GM11168 (cell line): ENCODE measurements around the gene MDM4.
"Not testable (repeated sequence)": the region's sequence is repeated elsewhere in the genome, so short reads cannot be mapped to it uniquely, and the experiment has no call there.

Source experiments
- in situ Hi-C: fragments of 300-500 bp; cut with MboI; formaldehyde crosslinking; loops from one replicate; pipeline ENCODE4 v1.12.0; 2022; ENCODE audit warnings: low sequenced_read_pairs; ENCODE audit not compliant: unreplicated experiment

Gene MDM4

DNA sequence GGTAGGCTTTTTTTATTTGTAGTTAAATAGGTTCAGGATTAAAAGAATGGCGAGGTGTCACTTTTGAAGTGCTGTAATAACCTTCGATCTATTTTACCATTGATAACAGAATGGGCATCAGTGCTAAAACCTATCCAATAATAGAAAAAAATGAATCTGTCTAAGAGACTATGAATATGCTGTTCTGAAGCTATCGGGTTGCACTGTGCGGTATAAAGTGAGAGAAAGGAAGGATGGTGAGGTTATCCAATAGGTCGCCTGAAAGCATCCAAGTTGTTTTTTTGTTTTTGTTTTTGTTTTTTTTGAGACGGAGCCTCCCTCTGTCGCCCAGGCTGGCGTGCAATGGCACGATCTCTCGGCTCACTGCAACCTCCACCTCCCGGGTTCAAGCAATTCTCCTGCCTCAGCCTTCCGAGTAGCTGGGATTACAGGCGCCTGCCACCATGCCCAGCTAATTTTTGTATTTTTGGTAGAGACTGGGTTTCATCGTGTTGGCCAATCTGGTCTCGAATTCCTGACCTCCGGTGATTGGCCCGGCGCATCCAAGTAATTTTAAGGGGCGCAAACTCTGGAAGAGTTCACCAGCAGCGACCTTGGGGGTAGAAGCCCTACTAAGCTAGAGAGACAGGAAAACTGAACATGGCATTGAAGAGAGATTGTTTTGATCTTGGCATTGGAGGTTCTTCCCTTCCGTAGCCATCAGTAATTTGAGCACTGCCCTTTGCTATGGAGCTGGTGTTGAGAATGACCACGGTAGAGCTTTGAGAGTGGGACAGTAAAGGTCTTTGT, 8.7 kb upstream of the MDM4 start:
- in situ Hi-C loops, result no loop called here

DNA sequence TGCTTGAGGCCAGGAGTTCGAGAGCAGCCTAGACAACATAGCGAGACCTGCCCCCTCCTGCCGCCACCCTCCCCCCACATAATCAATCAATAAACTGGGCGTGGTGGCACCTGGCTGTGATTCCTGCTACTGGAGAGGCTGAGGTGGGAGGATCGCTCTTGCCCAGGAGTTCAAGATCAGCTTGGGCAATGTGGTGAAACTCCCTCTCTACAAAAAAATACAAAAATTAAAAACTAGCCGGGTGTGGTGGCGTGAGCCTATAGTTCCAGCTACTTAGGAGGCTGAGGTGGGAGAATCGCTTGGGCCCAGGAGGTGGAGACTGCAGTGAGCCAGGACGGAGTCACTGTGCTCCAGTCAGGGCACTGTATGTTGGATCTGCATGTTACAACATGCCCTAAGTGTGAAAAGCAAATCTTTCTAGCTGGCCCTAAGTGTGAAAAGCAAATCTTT, 7.0 kb upstream of the MDM4 start:
- in situ Hi-C loops, result no loop called here

DNA sequence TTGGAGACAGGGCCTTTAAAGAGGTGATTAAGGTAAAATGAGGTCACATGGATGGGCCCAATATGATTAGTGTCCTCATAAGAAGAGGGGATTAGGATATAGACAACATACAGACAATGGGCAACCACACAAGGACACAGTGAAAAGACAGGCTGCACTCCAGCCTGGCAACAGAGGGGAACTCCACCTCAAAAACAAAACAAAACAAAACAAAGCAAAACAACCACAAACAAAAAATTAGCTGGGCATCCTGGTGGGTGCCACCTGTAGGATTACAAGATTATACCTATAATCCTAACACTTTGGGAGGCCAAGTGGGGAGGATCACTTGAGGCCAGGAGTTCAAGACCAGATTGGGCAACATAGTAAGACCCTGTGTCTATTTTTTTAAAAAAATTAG, 4.8 kb upstream of the MDM4 start:
- in situ Hi-C loops, result no loop called here

GRCh38 chr1:204513117-204513716, 3.0 kb upstream of the MDM4 start:
- in situ Hi-C loops, result no loop called here

DNA sequence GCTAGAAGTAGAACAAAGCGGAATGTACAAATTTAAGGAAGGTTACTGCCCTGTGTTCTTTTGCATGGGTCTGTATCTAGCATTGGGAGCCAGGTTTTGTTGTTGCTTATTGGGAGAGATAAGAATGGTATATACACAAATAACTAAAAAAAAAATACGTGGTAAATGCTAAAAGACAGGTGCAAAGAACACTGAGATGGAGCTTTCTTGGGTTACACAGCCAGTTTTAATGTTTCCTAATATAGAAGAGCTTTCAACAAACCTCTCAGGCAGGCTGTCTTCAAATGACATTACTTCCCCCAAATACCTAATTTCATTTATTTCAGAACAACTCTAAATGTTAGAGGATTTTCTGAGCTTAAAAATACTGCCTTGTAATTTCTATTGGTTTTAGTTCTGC, 1.4 kb upstream of the MDM4 start:
- in situ Hi-C loops, result no loop called here

- in situ Hi-C loops, result not testable (repeated sequence)
These were observed 1.2 kb downstream of the MDM4 start for GRCh38 chr1:204517382-204517781.

DNA sequence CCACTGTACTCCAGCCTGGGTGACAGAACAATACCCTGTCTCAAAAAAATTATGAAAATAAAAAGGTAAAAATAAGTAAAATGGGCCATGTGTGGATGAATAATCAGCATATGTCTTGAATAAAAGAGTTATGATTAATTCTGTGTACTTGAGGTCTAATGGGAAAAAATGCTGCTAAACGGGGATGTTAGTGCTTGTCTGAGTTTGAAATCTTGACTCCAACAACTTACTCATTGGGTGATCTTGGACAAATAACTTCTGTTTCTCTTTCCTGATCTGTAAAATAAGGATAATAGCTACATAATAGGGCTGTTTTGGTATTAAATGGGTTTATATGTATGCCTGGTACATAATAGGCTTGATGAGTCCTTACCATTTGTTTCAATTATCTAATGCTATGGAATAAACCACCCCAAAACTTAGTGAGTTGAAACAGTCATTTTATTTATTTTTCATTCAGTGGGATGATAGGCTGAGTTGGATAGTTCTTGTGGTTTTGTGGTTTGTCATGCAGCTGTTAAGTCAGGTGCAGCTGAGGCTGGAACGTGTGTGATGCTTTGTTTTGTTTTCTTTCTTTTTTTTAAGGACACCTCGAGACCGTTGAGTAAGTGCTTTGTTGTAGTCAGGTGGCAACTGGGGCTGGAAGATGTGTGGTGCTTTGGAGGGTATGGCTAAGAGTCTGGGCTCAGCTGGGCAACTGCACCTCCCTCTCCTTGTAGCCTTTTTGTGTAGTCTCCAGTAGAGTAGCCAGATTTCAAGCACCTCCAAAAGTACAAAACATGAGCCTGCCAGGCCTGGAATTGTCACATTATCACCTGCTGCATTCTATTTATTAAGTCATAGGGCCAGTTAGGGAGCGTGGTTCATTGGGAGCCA, 4.9 kb downstream of the MDM4 start:
- in situ Hi-C loops, result no loop called here

DNA sequence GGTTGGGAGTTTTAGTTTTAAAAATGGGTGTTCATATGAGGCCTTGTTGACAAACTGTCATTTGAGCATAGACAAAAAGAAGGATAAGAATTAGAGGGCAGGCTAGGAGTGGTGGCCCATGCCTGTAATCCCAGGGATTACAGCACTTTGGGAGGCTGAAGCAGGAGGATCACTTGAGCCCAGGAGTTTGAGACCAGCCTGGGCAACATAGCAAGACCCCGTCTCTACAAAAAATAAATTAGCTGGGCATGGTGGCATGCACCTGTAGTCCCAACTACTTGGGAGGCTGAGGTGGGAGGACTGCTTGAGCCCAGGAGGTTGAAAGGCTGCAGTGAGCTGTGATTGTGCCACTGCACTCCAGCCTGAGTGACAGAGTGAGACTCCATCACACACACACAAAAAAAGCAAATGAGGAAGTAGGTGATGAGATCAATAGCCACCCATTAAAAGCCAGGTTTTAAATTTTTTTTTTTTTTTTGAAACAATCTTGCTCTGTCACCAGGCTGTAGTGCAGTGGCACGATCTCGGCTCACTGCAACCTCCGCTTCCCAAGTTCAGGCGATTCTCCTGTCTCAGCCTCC, 5.8 kb downstream of the MDM4 start:
- in situ Hi-C loops, result not testable (repeated sequence)

DNA sequence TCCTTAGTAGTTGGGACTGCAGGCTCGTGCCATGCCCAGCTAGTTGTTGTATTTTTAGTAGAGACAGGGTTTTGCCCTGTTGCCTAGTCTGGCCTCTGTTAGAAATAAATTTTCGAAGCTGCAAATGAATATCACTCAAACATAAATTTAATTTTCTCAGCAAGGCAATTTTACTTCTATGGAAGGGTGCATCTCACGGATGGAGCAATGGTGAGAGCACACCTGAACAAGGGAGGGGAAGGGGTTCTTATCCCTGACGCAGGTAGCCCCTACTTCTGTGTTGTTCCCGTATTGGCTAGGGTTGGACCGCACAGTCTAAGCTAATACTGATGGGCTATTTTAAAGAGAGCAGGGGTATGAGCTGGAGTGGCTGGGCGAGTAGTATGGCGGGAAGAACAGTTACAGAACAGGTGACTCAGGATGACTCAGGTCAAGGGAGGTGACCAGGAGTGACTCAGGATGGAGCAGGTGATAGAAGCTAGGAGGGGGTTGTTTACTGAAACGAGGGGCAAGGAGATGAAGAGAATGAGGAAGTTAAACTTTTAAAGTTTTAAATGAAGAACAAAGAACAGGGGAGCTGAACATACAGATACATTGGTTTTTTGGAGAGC, 7.5 kb downstream of the MDM4 start:
- in situ Hi-C loops, result no loop called here

- in situ Hi-C loops, result no loop called here
These were observed 8.8 kb downstream of the MDM4 start for GRCh38 chr1:204524986-204525385.

GRCh38 chr1:204528241-204528640, 12.0 kb downstream of the MDM4 start:
- in situ Hi-C loops, result no loop called here

- in situ Hi-C loops, result no loop called here
These were observed 12.5 kb downstream of the MDM4 start for GRCh38 chr1:204528677-204529076.

DNA sequence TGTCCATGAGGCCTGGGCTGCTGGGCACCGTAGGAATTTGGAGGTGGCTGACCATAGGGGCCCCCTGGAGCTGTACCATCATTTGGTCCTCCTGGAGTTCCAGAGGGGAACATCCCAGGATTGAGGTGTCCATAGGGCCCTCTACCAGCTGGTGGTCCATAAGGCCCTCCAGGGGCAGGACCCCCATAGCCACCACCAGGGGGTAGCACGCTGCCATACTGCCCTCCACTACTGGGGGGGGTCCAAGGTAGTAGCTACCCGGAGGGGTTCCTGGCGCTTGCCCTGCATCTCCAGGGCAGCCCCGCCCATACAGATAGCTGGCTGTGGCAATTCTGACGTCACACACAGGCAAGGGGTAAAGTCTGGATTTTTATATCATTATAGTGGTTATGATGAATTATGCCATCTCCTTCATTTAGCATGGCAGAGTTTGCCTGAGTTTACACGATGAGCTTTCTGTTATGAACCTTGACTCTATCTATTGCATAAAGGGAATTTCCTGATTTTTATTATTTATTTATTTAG, 13.2 kb downstream of the MDM4 start:
- in situ Hi-C loops, result no loop called here

- in situ Hi-C loops, result no loop called here
These were observed 14.7 kb downstream of the MDM4 start for GRCh38 chr1:204530932-204531331.

DNA sequence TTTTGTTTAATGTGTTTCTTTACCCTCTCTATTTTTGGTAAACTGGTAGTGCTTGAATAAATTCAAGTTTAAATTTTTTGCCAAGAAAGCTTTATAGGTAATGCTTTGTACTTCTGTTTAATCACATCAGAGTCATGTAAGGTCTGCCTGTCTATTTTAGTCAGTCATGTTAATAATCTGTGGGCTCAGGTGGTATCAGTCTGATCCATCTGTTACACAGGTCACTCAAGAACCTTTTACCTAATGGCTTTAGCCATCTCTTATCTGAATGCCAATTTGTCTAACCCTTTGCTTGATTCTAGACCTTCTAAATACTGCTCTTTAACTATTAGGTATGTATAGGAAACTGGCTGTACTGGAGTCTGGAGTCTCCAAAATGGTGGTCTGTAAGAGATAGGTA, 16.6 kb downstream of the MDM4 start:
- in situ Hi-C loops, result no loop called here

GRCh38 chr1:204541626-204542025, 25.4 kb downstream of the MDM4 start:
- in situ Hi-C loops, result no loop called here

- in situ Hi-C loops, result no loop called here
These were observed 28.1 kb downstream of the MDM4 start for GRCh38 chr1:204544321-204544720.

DNA sequence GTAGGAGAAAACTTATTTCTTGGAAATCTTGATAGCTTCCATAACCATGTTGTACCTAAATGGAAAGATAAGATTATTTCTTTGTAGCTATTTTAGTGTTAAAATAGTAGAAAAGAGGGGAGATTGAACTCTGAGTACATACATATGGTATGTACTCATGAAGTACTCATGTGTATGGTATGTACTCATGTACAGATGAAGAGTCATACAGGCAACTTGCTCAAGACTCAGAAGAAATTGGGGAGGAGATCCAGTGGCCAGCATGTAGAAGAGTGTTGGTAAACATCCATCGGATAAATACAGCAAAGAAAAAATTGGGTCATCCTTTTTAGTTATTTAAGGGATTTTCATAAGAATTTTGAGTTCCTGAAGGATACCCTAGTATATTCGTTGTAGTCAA, 29.0 kb downstream of the MDM4 start:
- in situ Hi-C loops, result no loop called here

GRCh38 chr1:204545881-204546280, 29.7 kb downstream of the MDM4 start:
- in situ Hi-C loops, result no loop called here

- in situ Hi-C loops, result no loop called here
These were observed 32.1 kb downstream of the MDM4 start for GRCh38 chr1:204548265-204548664.
